Spleen (tissue), 11 donors: ENCODE data around the gene PTOV1. TPM values are rescaled to one million over a fixed set of nuclear protein-coding genes. Genes with fewer than 3 reads are reported as not detected.
A peak's percentile ranks its signal among the peaks of the same experiment; 100 is the strongest.

ENCODE experiments used
- DNase-seq: peaks from one replicate; pipeline ENCODE4 v3.0.0-alpha.2; 2020
- H3K27ac ChIP-seq, 8 donors: fragments of 200-600 bp; sonication (generic) in 7 of 8; 1 replicate in 4 of 8; 2 replicates in 4 of 8; pipeline versions ENCODE4 v1.5.0 to v1.8.0; 2016 to 2021; ENCODE audit warnings: inconsistent platforms in 4 of 8, mild to moderate bottlenecking in 4 of 8, moderate library complexity in 1 of 8
- H3K27me3 ChIP-seq, 7 donors: fragments of 200-600 bp; sonication (generic) in 6 of 7; replicated peaks in 1 of 7; 1 replicate in 4 of 7; 2 replicates in 3 of 7; pipeline versions ENCODE4 v1.5.0 to v1.8.0; 2016 to 2021; ENCODE audit warnings: inconsistent platforms in 3 of 7, mild to moderate bottlenecking in 1 of 7
- H3K36me3 ChIP-seq, 6 donors: fragments of 200-600 bp; sonication (generic) in 5 of 6; 1 replicate in 4 of 6; 2 replicates in 2 of 6; pipeline versions ENCODE4 v1.5.0 to v1.8.0; 2016 to 2021; ENCODE audit warnings: inconsistent platforms in 2 of 6
- H3K4me1 ChIP-seq, 6 donors: fragments of 200-600 bp; sonication (generic) in 5 of 6; 1 replicate in 3 of 6; 2 replicates in 3 of 6; pipeline versions ENCODE4 v1.5.0 to v1.8.0; 2016 to 2021; ENCODE audit warnings: inconsistent platforms in 3 of 6
- H3K4me3 ChIP-seq, 8 donors: fragments of 200-600 bp; sonication (generic) in 7 of 8; 1 replicate in 4 of 8; 2 replicates in 4 of 8; pipeline versions ENCODE4 v1.5.0 to v1.8.0; 2016 to 2021; ENCODE audit warnings: inconsistent platforms in 4 of 8, mild to moderate bottlenecking in 4 of 8, moderate library complexity in 2 of 8
- H3K9me3 ChIP-seq, 8 donors: fragments of 200-600 bp; sonication (generic) in 7 of 8; 1 replicate in 4 of 8; 2 replicates in 4 of 8; pipeline versions ENCODE4 v1.5.0 to v1.8.0; 2016 to 2021; ENCODE audit warnings: inconsistent platforms in 4 of 8
- CTCF ChIP-seq, 11 experiments: fragments of 200-600 bp in 7 of 11; fragments of 450-650 bp in 4 of 11; sonication (generic) in 4 of 11; IDR thresholded peaks in 8 of 11; conservative IDR thresholded peaks in 3 of 11; 1 replicate in 7 of 11; 2 replicates in 4 of 11; pipeline versions ENCODE4 v1.4.0 to v1.8.0; 2016 to 2021; ENCODE audit warnings: antibody characterized with exemption in 11 of 11, inconsistent platforms in 4 of 11, mild to moderate bottlenecking in 1 of 11
- POLR2A ChIP-seq, 3 donors: fragments of 450-650 bp; IDR thresholded peaks; one replicate each; pipeline ENCODE4 v1.5.1; 2017; ENCODE audit warnings: antibody characterized with exemption in 3 of 3, mild to moderate bottlenecking in 1 of 3
- POLR2AphosphoS5 ChIP-seq, 3 donors: sonication (generic); formaldehyde crosslinking; IDR thresholded peaks; one replicate each; pipeline ENCODE4 v1.5.1; 2017; ENCODE audit warnings: antibody characterized with exemption in 3 of 3
- WGBS, 5 donors: extraction: QIAGEN DNeasy Blood & Tissue Kit in 3 of 5; methylation state at CpG; one replicate each; pipeline versions ENCODE4 v1.1.5 to v1.1.7; 2013 to 2018; 5-methylcytosine and 5-hydroxymethylcytosine counted together
- intact Hi-C: fragments of 100-400 bp; cut with DNase I; formaldehyde crosslinking; loops from one replicate; pipeline ENCODE4 v1.15.0; 2023; ENCODE audit warnings: low total_unique reads
- polyA plus RNA-seq, 3 donors: library from polyadenylated mRNA; stranded (reverse); fragments of 200-250 nt; gene quantifications; one replicate each; pipeline ENCODE4 v1.2.1, GENCODE V29; 2013
- total RNA-seq, 7 donors: library from RNA; depleted of rRNA in 3 of 7; stranded (reverse); fragments of >200 nt in 3 of 7; fragmentation: NEBNext Ultra II Directional in 4 of 7; extraction: Animal tissue kit (Norgen Biotek cat#: 25700) in 4 of 7; gene quantifications; one replicate each; pipeline versions ENCODE4 v1.1.0 to v1.2.1, GENCODE V29; 2016 to 2021
- donor health status: healthy with polysubstance abuse.
- donor health status: DM: no; HTN: no; CAD: no; lungs with moderate emphysema.
- donor health status: DM: no; HTN: no; CAD: no.
- donor health status: Bipolar disorder and iron deficiency.
- donor health status: healthy.
- donor health status: DM: no; HTN: no; CAD: no.
- donor health status: DM: yes; HTN: yes; CAD: no.

Gene PTOV1
- total and polyA plus RNA-seq, 10 donors, result 61.4 to 127 (median 90.2) TPM

- H3K4me1 ChIP-seq, result peaks cover 14 to 85% (median 42%) of the 10 kb centered on the region in 6 donors
- intact Hi-C loops, result no loop called here
- no peak for TF ChIP-seq POLR2A (IDR thresholded peaks at IDR 0.05)
- TF ChIP-seq POLR2AphosphoS5 (IDR thresholded peaks at IDR 0.05), result peak in 1 of 3 donors; percentile 5
- no peak overlapping the region for H3K4me3 ChIP-seq
- H3K36me3 ChIP-seq, result peaks cover 0 to 75% (median 70%) of the 10 kb centered on the region in 6 donors
- H3K27me3 ChIP-seq, result peaks cover 0 to 5% (median 0%) of the 10 kb centered on the region in 7 donors
- DNase-seq, result no peak
- 90 to 96% (median 90%) methylated on average over 11 to 18 of the region's 18 CpGs for WGBS, 5 donors
- H3K9me3 ChIP-seq, result no peaks in the 10 kb centered on the region
- H3K27ac ChIP-seq, result peak overlapping the region in 2 of 8 donors; percentile 13 to 47
These were observed 5.6 kb downstream of the PTOV1 start for GRCh38 chr19:49856574-49857021.

GRCh38 chr19:49857061-49857837, 6.3 kb downstream of the PTOV1 start:
- H3K27me3 ChIP-seq, result no peaks in the 10 kb centered on the region
- no peak overlapping the region for H3K4me3 ChIP-seq
- WGBS, 5 donors, result 89 to 97% (median 93%) methylated on average over 19 to 26 of the region's 26 CpGs
- no peak for DNase-seq
- peak; percentile 34 to 74 (median 47) for TF ChIP-seq POLR2AphosphoS5 (IDR thresholded peaks at IDR 0.05)
- TF ChIP-seq CTCF (IDR thresholded peaks at IDR 0.05 in 8 of 11, conservative IDR thresholded peaks at IDR 0.05 in 3 of 11), result no peak
- TF ChIP-seq POLR2A (IDR thresholded peaks at IDR 0.05), result no peak
- intact Hi-C loops, result no loop called here
- peak overlapping the region in 4 of 8 donors; percentile 7 to 78 (median 30) for H3K27ac ChIP-seq
- H3K4me1 ChIP-seq, result peaks cover 11 to 84% (median 40%) of the 10 kb centered on the region in 6 donors
- H3K9me3 ChIP-seq, result no peaks in the 10 kb centered on the region
- H3K36me3 ChIP-seq, result peaks cover 0 to 82% (median 76%) of the 10 kb centered on the region in 6 donors

- no peaks in the 10 kb centered on the region for H3K9me3 ChIP-seq
- no peaks in the 10 kb centered on the region for H3K27me3 ChIP-seq
- H3K4me1 ChIP-seq, result peaks cover 6 to 83% (median 36%) of the 10 kb centered on the region in 6 donors
- TF ChIP-seq CTCF (IDR thresholded peaks at IDR 0.05 in 8 of 11, conservative IDR thresholded peaks at IDR 0.05 in 3 of 11) (no peak), POLR2AphosphoS5 (IDR thresholded peaks at IDR 0.05) (no peak), POLR2A (IDR thresholded peaks at IDR 0.05) (no peak)
- 71 to 92% (median 79%) methylated on average over 3 to 5 of the region's 5 CpGs for WGBS, 5 donors
- no peak overlapping the region for H3K4me3 ChIP-seq
- intact Hi-C loops, result no loop called here
- H3K27ac ChIP-seq, result peak overlapping the region in 3 of 8 donors; percentile 7 to 78 (median 43)
- H3K36me3 ChIP-seq, result peaks cover 0 to 87% (median 81%) of the 10 kb centered on the region in 6 donors
- no peak for DNase-seq
These were observed 6.8 kb downstream of the PTOV1 start for GRCh38 chr19:49857838-49858087.

GRCh38 chr19:49858088-49858985, 7.4 kb downstream of the PTOV1 start:
- no peaks in the 10 kb centered on the region for H3K27me3 ChIP-seq
- no peak for DNase-seq
- intact Hi-C loops, result no loop called here
- H3K9me3 ChIP-seq, result no peaks in the 10 kb centered on the region
- TF ChIP-seq CTCF (IDR thresholded peaks at IDR 0.05 in 8 of 11, conservative IDR thresholded peaks at IDR 0.05 in 3 of 11) (no peak), POLR2AphosphoS5 (IDR thresholded peaks at IDR 0.05) (peak; percentile 40 to 72 (median 59)), POLR2A (IDR thresholded peaks at IDR 0.05) (no peak)
- WGBS, 5 donors, result 81 to 92% (median 89%) methylated on average over 27 to 37 of the region's 37 CpGs
- no peak overlapping the region for H3K4me3 ChIP-seq
- peak overlapping the region in 5 of 8 donors; percentile 7 to 78 (median 11) for H3K27ac ChIP-seq
- peaks cover 4 to 83% (median 32%) of the 10 kb centered on the region in 6 donors for H3K4me1 ChIP-seq
- peaks cover 0 to 93% (median 87%) of the 10 kb centered on the region in 6 donors for H3K36me3 ChIP-seq
